Skeletal muscle cell (primary cell): ENCODE measurements around the gene EEPD1.

Source experiments
- DNase-seq: peaks from one replicate; pipeline ENCODE4 v3.0.0-alpha.2; 2010; ENCODE audit warnings: low read depth
- H3K4me3 ChIP-seq: 2 replicates; pipeline ENCODE4 v1.5.1; 2011; ENCODE audit warnings: low read depth, mild to moderate bottlenecking, control low read depth, low read length, moderate library complexity

The EEPD1 gene

DNA sequence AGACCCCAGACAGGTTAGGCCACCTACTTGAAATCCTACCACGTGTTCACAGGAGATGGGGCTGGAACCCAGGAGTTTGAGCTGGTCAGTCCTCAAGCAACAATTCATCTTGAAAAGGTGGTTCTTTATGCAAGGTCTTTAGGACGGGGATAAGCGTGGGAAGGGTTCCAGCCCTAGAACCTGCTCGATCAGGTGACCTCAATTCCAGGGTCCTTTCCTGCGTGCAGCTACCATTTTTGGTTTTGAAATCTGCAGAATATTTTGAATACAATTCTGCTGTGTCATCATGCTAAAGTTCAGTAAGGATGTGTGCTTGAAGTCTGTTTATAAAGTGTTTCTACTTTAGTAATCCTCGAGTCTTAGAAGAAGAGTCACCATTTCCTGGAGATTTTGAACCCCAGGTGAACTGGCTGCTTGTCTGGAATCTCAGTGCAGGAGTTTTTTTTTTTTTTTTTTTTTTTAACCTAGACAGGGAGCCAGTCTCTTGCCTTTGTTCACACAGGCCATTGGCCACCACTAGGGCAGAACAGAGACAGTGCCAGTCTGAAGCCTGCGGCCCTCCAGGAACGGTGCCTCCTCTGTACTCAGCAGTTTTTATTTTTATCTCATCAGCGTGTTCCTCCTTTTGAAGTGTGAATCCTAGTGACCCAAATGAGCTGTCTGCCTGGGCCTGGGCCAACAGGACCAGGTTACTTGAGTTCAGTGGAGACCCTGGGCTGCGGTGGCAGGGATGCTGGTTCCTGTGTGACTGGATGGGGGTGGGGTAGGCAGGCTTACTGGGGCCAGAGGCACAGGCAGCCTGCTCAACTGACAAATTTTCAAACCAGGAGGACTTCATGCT lies 54.6 kb downstream of the EEPD1 start:
- no peak overlapping the region for H3K4me3 ChIP-seq
- DNase-seq: no peak

DNA sequence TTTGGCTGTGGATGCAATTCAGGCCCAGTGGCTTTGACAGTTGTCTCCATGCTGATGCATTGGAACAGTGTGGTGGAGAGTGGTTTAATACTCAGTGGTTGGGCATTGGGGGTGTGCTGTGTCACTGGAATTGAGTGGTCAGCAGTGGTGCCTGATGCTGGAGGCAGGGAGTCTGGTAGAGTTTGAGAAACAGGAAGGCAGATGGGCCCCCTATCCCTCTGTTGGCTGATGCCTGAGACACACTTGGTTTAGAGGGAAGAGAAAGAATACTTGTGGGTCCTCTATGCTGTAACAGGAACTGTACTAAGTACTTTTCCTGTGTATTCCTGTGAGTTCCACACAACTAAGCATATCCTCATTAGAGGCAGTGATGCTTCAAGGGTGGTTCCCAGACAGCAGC lies 55.4 kb downstream of the EEPD1 start:
- H3K4me3 ChIP-seq: no peak overlapping the region
- DNase-seq: no peak

DNA sequence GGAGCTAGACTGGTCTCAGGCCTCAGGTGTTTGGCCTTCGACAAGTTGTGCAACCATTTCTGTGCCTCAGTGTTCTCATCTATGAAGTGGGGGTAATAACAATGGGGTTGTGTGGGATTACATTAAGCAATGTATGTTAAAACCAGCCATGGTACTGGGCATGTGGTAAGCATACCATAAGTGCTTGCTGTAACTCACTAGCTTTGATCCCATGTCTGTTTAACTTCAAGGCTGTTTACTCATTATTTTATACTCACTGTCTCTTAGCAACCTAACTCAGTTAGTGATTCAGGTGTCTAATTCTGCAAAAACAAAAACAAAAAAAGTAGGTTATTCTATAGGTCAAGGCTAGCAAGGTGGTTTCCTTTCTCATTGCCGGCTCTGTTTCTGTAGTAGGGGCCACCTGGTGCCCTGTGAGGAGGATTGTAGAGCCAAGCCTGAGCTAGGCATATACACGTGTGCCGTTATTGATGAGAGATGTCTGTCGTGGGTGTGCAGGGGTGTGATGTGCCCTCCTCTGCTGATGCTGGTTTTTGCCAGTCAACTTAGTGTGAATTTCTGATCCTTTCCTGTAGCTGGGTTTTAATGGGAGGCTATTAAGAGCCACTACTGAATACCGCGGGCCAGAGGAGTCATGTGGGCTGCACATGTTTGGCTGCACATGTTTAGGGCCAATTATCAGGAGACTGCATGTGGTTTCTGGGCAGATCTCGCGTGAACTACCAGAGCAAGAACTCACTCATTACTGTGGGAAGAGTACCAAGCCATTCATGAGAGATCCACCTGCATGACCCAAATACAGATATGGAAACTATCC lies 56.2 kb downstream of the EEPD1 start:
- no peak overlapping the region for H3K4me3 ChIP-seq
- DNase-seq: no peak

DNA sequence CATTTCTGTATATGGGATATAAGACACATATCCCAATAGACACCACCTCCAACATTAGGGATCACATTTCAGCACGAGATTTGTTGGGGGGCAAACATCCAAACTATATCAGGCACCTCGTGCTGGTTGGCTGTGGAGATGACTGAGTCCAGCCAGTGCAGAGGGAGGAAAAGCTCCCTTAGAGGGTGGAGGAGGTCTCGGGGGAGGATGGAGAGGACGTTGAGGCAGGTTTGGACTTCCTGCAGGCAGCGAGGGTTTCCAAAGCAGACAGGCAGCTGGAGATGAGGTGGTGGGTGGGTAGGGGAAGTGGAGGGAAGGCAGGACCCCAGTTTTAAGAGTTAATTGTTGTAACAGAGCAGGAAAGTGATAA lies 56.7 kb downstream of the EEPD1 start:
- DNase-seq: no peak
- no peak overlapping the region for H3K4me3 ChIP-seq

DNA sequence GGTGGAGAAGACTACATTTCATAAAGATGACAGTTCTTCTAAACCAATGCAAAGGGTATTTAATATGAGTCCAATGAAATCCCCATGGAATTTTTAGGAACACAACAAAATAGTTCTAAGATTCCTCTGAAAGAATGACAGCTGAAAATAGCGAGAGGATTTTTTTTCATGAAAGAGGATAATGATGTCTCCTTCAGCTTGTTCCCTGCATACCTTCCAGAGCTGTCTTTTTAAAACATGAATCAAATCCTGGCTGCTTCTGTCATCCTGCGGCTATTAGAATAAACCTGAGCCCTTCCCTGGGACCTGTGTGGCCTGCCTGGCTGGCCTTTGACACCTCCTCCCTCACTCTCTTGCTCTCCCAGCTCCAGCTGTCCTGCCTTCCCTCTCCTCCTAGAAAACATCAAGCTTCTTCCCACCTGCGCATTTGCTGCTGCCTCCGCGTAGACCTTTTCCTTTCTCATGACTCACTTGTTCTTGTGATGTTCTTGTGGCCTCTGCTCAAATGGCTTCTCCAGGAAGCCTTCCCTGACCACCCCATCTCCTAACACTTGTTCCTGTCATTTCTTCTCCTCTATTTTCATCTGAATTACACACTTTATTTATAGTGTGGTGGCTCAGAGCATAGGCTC lies 57.4 kb downstream of the EEPD1 start:
- no peak overlapping the region for H3K4me3 ChIP-seq
- no peak for DNase-seq

- DNase-seq: no peak
- H3K4me3 ChIP-seq: no peak overlapping the region
Measured at GRCh38 chr7:36214608-36215456, 61.8 kb downstream of the EEPD1 start.

DNA sequence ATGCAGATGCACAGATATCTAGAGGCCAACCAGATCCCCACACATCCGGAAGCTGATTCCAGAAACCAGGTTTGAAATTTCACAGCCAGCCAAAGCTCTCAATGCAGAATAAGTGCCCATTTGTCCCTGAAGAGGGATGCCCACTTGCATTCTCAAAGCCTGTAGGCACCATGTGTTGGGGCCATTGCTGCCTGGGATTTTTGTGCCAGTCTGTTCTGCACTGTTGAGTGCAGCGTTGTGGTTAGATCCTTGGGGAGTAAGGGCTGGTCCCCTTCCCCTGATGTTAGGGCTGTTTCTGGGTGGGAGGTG lies 62.4 kb downstream of the EEPD1 start:
- H3K4me3 ChIP-seq: no peak overlapping the region
- DNase-seq: no peak

DNA sequence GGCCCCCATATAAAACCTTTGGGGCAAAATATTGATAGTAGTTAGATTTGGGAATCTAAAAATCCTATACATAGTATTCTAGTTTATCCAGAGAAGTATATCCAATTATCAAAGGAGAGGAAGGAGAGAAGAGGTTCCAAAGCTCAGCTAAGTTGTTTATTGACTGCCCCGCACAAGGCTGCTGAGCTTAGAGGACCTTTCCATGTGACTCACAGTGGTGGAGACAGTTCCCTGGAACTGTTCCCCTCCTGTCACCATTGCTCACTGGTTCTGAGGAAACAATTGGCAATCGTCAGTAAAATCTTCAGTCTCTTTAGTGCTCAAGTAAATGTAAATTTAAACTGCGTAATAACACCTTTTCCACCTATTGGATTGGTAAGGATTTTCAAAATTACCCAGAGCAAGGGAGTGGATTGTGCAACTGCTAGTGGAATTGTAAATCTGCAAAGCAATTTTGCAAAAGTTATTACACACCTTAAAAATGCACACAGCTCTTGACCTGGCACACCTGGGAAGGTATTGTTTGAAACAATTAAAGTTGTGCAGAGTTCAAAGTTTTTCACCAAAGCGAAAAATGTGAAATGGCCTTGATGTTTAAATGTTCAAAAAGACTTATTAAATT lies 63.1 kb downstream of the EEPD1 start:
- DNase-seq: peak; percentile 38
- no peak overlapping the region for H3K4me3 ChIP-seq

DNA sequence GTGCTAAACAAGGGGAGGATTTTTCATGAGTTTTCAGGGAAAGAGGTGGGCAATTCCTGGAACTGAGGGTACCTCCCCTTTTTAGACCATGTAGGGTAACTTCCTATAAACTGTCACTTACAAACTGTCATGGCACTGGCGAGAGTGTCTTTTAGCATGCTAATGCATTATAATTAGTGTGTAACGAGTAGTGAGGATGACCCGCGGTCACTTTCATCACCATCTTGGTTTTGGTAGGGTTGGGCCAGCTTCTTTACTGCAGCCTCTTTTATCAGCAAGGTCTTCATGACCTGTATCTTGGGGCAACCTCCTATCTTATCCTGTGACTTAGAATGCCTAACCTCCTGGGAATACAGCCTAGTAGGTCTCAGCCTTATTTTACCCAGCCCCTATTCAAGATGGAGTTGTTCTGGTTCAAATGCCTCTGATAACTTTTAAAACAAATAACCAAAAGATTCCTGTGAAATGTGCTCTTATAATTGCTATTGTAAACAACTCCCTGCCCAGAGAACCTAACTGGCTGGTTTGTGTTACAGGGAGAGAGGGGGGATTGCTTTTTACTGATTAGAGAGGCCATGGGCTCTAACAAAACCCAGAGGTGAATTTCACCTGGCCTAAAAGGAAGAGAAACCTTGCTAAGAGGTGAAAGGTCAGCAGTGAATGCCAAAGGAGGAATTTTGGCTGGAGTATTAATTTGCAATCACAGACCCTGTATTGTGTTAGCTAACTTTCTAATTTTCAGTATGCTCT lies 64.3 kb downstream of the EEPD1 start:
- no peak overlapping the region for H3K4me3 ChIP-seq
- DNase-seq: no peak

- H3K4me3 ChIP-seq: no peak overlapping the region
- DNase-seq: no peak
Measured at GRCh38 chr7:36217961-36218284, 64.9 kb downstream of the EEPD1 start.

GRCh38 chr7:36219429-36219828 lies 66.4 kb downstream of the EEPD1 start:
- DNase-seq: no peak
- no peak overlapping the region for H3K4me3 ChIP-seq

DNA sequence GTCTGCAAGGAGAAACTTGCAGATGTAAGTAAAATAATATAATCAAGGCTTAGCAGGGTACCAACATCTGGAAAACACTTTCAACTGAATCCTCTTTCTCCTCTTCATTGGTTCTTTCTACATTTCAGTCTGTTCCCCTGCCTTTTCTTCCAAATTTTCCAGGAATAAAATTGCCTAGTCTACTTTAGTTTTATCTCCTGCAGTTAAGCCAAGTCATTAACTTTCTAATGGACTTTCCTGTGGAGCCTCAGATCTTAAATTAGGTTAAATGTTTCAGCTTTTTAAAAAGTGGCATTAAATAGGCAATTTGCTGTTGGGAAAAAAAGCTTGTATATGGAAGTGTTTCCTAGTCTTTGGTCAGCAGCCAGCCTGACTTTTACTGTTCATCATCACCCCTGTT lies 70.8 kb downstream of the EEPD1 start:
- no peak overlapping the region for H3K4me3 ChIP-seq
- no peak for DNase-seq

DNA sequence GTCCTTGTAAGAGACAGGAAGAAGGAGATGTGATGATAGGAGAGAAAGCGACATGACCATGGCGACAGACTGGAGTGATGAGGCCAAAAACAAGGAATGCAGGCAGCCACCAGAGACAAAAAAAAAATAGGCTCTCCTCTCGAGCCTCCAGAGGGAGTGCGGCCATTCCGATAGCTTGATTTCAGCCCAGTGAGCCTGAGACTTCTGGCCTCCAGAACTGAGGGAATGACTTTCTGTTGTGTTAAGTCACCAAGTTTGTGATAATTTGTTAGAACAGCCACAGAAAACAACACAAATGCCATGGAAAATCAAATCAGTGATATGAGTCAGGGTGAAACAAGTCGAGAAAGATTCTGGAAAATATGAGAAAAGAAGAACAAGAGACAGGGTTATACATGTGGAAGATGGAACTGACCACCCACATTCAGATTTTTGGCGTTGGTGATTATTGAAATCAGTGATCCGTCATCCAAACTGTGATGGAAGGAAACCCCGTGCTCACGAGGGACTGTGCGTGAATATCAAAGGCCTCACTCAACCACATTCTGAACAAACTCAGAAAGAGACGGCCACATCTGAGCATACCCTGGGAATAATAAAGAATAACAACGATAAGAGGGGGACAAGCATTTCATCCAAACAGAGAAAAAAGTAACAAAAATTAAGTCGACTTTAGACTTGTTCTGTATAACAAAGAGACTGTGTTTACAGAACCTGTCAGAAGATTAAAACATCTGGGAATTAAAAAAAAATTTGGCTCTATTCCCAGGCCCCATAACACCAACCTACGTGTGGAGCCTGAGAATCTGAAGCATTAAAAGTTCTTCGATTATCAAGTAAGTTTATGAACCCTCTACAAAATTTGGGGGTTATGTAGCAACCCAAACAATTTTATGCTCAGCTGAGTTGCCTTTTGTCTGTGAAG lies 72.1 kb downstream of the EEPD1 start:
- no peak overlapping the region for H3K4me3 ChIP-seq
- DNase-seq: no peak

DNA sequence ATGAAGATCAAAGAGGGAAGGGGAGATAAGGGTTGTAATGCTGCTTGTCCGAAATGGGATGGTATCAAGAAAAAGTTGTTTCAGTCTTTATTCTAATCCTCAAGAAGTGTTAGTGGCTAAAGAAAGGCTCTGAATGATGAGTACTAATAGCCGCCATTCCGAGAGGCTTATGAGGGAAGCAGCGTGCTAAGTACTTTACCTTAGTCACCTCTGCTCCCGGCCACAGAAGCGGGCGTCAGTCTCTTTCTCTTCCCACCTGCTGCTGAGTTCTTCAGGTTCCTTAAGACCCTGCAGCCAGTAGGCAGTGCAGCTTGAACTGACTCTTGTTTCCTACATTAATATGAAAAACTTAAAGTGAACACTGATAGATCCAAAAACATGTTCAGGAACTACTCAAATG lies 73.1 kb downstream of the EEPD1 start:
- H3K4me3 ChIP-seq: no peak overlapping the region
- no peak for DNase-seq

GRCh38 chr7:36227223-36227622 lies 74.2 kb downstream of the EEPD1 start:
- DNase-seq: peak; percentile 40
- H3K4me3 ChIP-seq: no peak overlapping the region

- no peak overlapping the region for H3K4me3 ChIP-seq
- DNase-seq: no peak
Measured at GRCh38 chr7:36228039-36228438, 75.0 kb downstream of the EEPD1 start.

DNA sequence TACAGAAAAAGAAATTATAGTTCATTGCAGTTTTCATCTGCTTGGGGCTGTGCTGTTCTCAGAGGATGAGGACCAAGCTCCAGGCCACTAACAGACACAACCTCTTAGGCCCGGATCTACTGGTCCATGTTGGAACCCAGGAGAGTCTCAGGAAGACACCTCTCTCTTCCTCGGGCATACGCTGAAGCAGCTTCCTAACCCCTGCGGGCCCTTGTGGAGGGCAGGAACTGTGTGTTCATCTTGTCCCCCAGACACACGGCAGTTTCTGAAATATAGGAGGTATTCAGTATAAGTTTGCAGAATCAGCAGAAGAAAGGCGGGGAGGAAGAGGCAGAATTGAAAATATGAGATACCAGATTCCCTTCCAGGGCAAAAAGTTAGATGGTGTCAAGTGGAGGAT lies 78.4 kb downstream of the EEPD1 start:
- DNase-seq: no peak
- H3K4me3 ChIP-seq: no peak overlapping the region

GRCh38 chr7:36232555-36232954 lies 79.5 kb downstream of the EEPD1 start:
- DNase-seq: no peak
- no peak overlapping the region for H3K4me3 ChIP-seq
